SW480 (cell line): ENCODE measurements around the gene RIPOR2.

ENCODE experiments used
- DNase-seq: peaks from one replicate; pipeline ENCODE4 v3.0.0-alpha.2; 2016; ENCODE audit warnings: low spot score

RIPOR2 gene, protein sequence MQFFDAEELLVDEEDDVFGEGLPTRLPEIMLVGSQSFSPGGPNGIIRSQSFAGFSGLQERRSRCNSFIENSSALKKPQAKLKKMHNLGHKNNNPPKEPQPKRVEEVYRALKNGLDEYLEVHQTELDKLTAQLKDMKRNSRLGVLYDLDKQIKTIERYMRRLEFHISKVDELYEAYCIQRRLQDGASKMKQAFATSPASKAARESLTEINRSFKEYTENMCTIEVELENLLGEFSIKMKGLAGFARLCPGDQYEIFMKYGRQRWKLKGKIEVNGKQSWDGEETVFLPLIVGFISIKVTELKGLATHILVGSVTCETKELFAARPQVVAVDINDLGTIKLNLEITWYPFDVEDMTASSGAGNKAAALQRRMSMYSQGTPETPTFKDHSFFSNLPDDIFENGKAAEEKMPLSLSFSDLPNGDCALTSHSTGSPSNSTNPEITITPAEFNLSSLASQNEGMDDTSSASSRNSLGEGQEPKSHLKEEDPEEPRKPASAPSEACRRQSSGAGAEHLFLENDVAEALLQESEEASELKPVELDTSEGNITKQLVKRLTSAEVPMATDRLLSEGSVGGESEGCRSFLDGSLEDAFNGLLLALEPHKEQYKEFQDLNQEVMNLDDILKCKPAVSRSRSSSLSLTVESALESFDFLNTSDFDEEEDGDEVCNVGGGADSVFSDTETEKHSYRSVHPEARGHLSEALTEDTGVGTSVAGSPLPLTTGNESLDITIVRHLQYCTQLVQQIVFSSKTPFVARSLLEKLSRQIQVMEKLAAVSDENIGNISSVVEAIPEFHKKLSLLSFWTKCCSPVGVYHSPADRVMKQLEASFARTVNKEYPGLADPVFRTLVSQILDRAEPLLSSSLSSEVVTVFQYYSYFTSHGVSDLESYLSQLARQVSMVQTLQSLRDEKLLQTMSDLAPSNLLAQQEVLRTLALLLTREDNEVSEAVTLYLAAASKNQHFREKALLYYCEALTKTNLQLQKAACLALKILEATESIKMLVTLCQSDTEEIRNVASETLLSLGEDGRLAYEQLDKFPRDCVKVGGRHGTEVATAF

DNA sequence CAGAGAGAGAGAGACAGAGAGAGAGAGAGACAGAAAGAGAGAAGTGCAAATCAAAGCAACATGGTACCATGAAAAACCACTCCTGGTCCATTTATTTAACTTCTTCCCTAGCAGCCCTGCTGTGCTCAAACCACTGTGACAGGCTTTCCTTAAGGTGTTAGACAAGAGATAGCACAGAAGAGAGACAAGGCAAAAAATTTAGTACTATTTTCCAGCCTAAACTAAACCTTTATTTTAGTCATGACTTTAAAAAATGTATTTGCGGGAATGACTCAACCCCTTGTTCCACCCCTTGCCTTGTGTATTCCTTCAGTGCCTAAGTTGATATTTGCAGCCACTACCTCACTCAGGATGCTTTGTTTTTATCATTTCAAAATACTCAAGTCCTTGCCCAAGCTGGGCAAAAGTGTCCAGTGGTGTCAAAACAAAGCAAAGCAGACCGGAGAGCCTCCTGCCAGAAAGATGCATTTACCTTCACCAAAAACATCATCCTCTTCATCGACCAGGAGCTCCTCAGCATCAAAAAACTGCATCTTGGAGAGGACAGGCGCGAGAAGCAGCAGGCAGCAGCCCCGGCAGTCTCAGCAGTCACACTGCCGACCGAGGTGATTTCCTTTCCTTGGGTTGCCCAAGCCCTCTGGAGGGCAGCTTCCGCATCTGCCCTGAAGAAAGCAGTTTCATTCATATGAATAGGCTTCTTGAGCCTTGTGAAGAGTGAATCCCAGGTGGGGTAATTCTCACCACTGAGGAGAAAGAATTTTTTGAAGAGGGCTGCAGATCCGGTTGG, at the start of gene RIPOR2:
TSS of gene RIPOR2 (minus strand) at position 595 of the 787 bp plus-strand sequence. CDS start at position 533, 62 bp downstream.
- DNase-seq, result no peak

DNA sequence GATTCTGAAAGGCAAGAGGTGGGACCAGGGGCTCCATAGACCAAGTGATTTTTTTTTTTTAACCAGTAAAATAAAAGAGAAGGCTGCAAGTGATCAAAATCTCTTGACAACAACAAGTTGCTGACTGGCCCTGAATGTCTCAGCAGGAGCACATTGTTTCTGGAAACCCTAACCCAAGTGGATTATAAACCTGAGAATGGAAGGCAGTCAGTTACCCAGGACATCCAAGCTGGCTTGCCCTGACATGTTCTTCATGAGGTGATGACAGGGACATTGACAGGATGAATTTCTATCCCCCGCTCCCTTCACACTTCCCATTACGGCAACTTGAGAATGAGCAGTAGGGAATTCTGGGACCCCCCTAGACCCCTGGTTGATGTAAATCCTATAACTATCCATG, 49.6 kb upstream of the RIPOR2 start:
- DNase-seq, result no peak

DNA sequence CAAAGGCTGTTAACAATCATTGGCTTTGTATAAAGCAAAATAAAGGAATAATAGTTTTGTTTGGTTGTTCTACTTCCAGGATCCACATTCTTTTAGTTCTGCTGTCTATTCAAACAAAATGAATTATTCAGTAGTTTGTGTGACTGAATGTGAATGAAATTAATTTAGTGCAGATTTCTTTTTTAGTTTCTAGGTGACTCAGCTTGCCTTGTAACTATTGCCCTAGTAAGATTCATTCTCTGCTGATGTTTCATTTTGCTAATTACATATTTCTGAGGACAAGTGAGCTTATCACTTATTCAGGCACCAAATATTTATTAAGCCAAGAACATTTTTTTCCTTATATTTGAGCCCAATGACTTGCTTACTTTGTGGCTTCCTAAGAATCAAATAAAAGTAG, 46.5 kb upstream of the RIPOR2 start:
- no peak for DNase-seq

DNA sequence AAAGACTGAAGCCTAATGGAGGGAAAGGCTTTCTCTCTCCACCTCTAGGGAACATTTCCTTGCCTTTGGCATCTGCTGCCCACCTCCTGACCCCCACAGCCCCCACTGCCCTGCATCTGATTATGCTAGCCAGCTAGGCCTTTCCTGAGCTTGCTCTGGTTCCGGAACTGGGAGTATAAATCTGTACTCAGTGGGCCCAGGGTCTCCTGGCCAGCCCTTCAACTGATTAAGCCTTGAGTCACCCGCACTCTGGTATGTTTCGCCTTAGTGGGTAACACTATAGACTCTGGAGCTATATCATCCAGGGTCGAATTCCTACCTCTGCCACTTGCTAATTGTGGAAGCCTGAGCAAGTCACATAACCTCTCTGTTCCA, 45.6 kb upstream of the RIPOR2 start:
- DNase-seq, result no peak

DNA sequence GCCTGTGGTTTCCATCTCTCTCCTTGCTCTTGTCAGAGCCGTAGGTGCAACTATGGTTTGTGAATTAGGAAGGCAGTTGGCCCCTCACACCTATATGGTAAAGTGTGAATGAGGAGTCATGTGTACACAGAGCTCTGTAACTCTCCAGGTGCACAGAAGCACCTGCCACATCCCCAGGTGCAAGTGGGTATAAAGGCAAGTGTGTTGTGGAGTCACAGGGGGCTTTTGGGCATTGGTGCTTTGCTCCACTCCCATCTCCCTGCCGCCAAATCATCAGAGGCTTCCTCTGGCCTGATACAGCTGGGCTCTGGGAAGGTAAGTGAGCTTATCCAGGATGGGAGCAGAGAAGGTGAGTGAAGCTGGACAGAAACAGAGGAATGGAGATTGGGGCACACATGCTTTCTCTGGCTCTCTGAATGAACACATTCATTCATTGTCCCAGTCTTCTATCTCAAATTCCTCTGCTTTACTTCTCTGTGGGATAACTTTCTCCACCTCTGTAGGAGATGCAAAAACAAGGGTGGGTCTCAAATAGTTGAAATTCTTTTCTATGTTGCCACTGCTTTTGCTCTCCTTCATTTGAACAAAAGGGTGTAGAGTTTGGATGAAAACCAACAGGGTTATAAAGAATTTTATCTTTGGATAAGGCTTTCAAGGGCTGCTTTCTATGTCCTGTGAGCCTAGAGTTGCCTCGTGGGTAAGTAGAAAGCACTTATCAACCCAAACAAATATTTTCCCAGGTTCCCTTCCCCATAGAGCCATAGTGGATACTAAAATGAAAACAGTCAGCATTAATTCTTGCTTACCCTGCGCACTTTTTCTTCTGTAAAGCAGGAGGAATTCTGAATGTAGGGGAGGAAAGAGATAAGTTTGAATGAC, 45.0 kb upstream of the RIPOR2 start:
- DNase-seq, result peak; percentile 34

DNA sequence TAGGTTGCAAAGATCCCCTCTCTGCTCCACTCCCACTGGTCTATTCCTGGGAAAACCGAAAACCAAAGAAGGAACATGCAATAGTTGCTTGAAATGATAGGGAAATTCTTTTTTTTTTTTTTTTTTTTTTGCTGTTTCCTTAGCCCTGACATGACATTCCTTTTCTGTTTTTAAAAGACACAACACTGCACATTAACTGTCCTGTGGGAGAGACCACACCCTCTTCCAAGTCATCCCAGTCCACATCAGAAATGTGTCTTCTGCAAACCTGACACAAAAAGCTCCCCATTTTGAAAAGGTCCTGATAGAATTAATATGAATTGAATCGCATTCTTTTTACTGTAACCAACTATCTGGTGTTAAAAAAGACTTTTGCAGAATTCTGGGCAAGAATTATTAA, 43.4 kb upstream of the RIPOR2 start:
- DNase-seq, result no peak

DNA sequence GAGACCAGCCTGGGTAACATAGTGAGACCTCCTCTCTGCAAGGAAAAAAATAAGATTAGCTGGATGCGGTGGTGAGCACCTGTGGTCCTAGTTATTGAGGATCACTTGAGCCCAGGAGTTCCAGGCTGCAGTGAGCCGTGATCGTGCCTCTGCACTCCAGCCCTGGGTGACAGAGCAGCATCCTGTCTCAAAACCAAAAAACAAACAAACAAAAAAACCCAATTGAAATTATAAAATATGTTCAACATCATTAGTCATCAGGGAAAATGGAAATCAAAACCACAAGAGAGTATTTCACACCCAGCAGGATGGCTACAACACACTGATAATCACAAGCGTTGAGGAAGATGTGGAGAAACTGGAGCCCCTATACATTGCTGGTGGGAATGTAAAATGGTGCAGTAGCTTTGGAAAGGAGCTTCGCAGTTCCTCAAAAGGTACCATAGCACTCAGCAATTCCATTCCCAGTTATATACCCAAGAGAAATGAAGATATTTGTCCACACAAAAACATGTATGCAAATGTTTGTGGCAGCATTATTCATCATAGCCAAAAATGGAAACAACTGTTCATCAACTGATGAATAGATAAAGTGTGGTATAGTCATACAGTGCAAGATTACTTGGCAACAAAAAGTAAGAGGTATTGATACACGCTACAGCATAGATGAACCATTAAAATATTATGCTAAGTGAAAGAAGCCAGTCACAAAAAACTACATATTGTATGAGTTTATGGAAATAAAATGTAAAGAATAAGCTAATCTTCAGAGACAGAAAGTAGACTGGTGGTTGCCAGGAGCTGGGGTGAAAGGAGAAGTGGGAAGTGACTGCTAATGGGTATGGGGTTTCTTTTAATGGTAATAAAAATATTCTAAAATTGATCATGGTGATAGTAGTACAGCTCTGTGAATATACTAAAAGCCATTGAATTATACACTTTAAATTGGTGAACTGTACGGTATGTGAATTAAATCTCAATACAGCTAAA, 38.7 kb upstream of the RIPOR2 start:
- peak; percentile 26 for DNase-seq

DNA sequence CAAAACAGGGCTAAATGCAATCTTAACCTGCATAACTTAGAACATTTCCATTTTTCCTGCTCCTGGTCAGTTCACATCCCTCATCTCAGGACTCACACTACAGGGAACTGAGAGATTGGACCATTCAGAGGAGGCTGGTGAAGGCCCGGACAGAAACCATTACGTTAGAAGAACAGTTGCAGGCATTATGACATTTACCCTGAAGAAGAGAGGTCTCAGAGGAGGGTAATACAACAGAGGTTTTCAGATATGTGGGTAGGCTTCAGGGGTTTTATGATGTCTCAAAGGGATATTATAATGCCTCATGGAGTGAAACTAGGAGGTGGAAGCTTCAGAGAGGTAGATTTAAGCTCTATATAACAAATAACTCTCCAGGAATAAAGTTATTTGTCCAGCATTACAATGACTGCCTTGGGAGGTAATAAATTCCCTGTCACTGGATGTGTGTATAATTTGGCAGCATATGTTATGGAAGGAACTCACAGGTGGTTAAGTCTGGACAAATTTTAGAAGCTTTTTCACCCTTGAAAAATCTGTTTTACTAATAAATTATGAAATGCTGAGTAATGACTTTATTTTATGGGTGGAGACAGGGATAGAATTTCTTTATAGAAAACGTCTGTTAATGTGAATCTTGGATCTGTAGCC, 36.7 kb upstream of the RIPOR2 start:
- DNase-seq, result no peak

DNA sequence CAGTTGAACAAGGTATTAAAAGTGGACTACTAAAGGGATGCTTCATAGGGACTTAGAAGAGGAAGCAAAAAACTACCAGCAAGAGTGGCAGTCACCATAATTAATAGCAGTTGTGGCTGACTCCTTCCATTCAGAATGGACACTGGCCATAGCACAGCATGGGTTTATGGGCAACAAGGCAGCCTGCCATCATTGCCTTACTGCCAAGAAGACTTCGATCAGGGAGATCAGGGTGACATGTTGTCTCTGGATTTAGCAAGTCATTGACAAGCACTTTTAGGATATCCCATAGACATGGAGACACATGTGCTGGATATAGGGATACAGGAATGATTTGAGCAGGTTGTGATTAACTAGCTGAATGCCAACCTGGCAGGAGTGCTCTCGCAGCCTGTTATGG, 35.3 kb upstream of the RIPOR2 start:
- no peak for DNase-seq

DNA sequence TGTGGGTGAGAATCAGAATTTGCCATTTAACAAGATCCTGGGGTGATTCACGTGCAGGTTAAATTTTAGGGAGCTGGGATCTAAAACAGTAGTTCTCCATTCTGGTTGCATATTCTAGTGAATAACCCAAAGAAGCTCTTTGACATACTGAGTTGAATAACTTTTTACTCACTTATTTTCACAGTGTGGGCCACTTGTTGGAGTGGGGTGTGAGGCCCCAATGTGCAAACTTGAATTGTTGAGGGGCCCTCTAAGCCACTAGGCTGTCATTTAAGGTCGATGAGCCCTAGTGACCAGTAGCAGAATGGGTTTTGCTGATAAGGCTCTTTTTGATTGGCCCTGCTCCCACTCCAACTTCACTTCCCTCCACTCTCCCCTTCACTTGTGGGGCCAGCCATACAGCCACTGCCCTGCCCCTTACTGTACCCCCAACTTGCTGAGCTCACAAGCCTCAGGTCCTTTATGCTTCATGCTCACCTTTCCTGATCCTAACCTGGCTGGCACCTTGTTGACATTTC, 33.6 kb upstream of the RIPOR2 start:
- DNase-seq, result no peak

DNA sequence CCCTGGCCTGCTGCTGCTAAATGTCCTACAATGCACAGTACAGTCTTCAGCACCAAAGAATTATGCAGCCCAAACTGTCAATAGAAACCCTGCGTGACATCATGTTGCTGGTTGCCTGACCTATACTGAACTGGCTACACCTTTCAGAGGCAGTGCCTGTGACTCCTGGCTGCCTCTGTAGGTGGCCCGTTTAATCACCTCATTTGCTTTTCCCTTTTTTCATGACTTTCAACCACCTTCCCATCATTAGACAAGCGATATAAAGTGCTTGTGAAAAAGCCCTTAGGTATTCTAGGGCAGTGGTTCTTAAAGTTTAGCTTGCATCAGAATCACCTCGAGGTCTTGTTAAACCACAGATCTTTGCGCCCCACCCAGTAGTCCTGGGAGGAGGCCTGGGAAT, 33.0 kb upstream of the RIPOR2 start:
- no peak for DNase-seq

DNA sequence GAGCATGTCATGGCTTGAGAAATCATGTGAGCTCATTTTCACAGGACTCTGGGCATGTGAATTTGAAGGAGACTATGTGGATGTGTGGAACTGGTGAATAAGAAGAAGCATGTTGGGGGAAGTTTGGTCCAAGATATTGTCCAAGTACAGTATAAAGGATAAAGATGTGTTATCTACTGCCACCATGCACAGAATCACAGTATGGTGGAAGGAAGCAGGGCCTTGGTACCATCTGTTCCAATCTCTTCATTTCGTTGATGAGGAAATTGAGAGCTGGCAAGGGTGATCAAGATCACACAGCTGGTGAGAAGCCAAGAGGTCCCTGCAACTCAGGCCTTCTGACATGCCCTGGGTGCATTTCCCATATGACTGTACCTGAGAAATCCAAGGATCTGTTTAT, 31.5 kb upstream of the RIPOR2 start:
- DNase-seq, result no peak

DNA sequence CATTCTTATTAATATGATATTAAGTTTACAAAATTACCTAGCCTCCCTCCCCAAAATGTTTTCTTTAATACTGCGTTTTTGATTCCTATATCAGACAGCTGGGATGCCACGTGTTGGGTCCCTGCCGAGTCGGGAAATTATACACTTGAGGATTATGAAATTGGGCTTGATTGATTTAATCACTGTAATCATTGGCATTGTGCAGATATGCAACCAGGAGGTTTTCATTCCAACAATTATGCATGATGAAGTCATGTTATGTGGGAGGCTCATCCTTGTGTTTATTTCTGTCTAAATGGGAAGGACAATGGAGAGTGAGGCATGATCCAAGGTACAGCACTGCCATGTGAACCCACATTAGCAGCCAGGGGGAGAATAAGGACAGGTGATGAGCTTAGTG, 30.6 kb upstream of the RIPOR2 start:
- no peak for DNase-seq

DNA sequence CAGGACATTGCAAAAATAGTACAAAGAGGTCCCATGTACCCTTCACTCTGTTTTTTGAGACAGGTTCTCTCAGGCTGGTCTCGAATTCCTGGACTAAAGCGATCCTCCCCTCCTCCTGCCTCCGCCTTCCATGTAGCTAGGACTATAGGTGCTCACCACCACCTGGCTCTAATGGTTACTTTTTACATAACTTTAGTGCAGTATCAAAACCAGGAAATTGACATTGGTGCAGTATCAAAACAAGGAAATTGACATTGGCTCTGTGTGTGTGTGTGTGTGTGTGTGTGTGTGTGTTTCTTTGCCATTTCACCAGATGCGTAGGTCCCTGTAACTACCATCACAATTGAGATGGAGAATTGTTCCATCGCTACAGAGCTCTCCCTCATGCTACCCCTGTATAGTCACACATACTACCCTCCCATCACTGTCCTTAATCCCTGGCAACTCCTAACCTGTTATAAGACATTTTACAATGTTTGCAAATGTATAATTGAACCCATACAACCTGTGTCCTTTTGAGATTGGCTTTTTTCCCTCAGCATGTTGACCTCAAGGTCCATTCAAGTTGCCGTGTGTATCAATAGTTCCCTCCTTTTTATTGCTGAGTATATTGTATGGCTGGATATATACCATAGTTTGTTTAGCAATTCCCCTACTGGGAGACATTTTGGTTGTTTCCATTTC, 28.3 kb upstream of the RIPOR2 start:
- no peak for DNase-seq

DNA sequence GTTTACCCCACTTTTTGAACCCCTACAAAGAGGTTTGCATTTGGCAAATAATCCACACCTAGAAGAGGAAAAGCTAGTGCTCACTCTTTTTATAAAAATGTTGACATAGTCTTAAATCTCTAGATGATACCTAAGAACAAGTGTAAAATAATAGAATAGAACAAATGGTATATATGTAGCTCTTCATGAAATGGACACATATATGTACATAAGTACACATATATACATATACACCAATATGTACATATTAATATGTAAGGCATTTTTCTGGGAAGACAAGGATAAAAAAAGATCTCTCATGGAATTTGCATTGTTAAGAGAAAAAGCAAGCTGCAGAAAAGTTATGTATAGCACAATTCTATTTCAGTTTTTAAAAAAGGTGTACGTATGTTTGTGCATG, 27.6 kb upstream of the RIPOR2 start:
- no peak for DNase-seq

DNA sequence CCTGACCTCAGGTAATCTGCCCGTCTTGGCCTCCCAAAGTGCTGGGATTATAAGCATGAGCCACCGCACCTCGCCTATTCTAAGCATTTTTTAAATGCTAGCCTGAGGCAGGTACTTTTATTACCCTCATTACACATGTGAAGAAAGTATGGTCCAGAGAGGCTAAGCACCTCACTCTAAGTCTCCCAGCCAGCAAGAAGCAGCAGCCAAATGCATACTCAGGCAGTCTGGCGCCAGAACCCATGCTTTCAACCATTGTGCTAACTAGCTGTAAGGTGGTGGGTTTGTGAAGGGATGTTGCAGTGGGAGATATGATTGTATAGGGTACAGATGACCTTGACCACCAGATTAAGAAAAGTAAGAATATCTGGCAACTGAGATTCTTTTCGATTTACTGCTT, 26.1 kb upstream of the RIPOR2 start:
- no peak for DNase-seq

DNA sequence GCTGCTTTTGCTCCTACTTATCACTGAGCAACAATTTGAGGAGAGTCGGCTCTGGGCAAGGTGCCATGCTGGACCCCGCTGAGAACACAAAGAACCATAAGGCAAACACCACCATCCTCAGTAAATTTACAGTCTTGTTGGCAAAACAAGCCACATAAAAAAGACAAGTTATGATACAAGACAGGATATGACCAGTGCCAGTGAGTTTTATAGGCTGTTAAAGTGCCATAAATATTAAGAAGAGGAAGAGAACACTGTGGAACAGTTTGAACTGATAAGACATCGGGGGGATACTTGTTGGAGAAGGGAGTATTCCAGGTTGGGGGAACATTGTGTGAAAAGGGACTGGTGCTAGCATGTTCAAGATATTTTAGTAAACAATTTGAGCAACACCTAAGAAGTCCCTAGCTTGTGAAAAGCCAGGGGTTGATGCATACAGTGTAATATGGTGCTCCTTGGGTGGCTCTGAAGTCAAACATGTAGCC, 25.3 kb upstream of the RIPOR2 start:
- no peak for DNase-seq

DNA sequence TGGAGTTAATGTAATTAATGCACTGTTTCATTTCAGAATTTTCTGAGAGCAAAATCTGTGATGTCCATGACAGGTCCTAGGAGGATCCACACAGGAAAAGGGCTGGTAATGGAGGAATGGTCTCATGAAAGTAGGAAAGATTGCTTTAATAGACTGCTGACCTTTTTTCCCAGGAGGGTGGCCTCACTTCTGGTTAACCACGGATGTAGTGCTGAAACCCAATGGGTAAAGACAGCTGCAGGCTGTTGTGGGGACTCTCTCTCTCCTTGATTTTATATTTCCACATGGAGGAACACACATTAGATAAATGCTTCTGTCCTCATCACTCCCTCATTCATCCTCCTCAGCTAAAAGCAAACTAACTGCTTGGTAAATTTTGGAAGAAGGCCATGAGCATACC, 23.6 kb upstream of the RIPOR2 start:
- DNase-seq, result no peak
